ENCODE results near the gene WNT9A.
A peak's percentile ranks its signal among the peaks of the same experiment; 100 is the strongest.

The WNT9A gene

GRCh38 chr1:227924833-227925574 lies 22.7 kb downstream of the WNT9A start:
- DNase-seq, result no peak

GRCh38 chr1:227924168-227924832 lies 23.4 kb downstream of the WNT9A start:
- DNase-seq, result no peak

- no peak for DNase-seq
These were observed 24.2 kb downstream of the WNT9A start for GRCh38 chr1:227923353-227924167.

GRCh38 chr1:227922501-227923352 lies 25.0 kb downstream of the WNT9A start:
- no peak for DNase-seq

GRCh38 chr1:227921461-227922185 lies 26.1 kb downstream of the WNT9A start:
- no peak for DNase-seq

GRCh38 chr1:227920896-227921295 lies 26.8 kb downstream of the WNT9A start:
- DNase-seq, result no peak

GRCh38 chr1:227920426-227920825 lies 27.3 kb downstream of the WNT9A start:
- no peak for DNase-seq

GRCh38 chr1:227919906-227920305 lies 27.8 kb downstream of the WNT9A start:
- peak in 27 of 51 donors; percentile 3 to 74 (median 30) for DNase-seq

- no peak for DNase-seq
These were observed 29.0 kb downstream of the WNT9A start for GRCh38 chr1:227918736-227919135.

- no peak for DNase-seq
These were observed 29.5 kb downstream of the WNT9A start for GRCh38 chr1:227918083-227918700.

- peak in 33 of 51 donors; percentile 10 to 84 (median 54) for DNase-seq
These were observed 30.4 kb downstream of the WNT9A start for GRCh38 chr1:227917081-227917950.

- no peak for DNase-seq
These were observed 31.1 kb downstream of the WNT9A start for GRCh38 chr1:227916655-227917054.

GRCh38 chr1:227915564-227916553 lies 31.9 kb downstream of the WNT9A start:
- no peak for DNase-seq

- DNase-seq, result no peak
These were observed 32.8 kb downstream of the WNT9A start for GRCh38 chr1:227914801-227915563.

- no peak for DNase-seq
These were observed 33.7 kb downstream of the WNT9A start for GRCh38 chr1:227913764-227914721.

GRCh38 chr1:227913396-227913763 lies 34.4 kb downstream of the WNT9A start:
- no peak for DNase-seq

Data from hypothalamus (tissue), 51 donors.